ENCODE data around the gene SSBP4.

The SSBP4 gene

GRCh38 chr19:18438331-18439024 is 19.3 kb downstream of the SSBP4 start:
- POLR2A ChIA-PET = interaction anchor here (0.6 to 1.8 kb wide), 3 partner anchors 13 to 494 kb away, joined by 4 to 5 read pairs (median 4); partner anchors contain the start of genes COPE and DDX49
- Histone ChIP-seq H3K4me3 (ENCODE audit: low read depth, low read length) (peak overlapping the region; percentile 8), H3K4me1 (ENCODE audit: control insufficient read depth, insufficient read depth, low read length) (peaks cover 16% of the 10 kb centered on the region), H3K9me3 (ENCODE audit: control insufficient read depth, insufficient read depth, low read depth, low read length) (no peaks in the 10 kb centered on the region), H3K36me3 (ENCODE audit: control insufficient read depth in 2 of 2, insufficient read depth in 1 of 2, low read length in 2 of 2) (peaks cover 5 to 26% of the 10 kb centered on the region in 2 experiments; a peak in 2 of 3 replicates), H3K27ac (ENCODE audit: extremely low read depth, low read depth, low read length) (peak overlapping the region; percentile 94)
- CTCF ChIA-PET = interaction anchor here (1.0 to 3.2 kb wide), 4 partner anchors 12 to 150 kb away, joined by 3 to 25 read pairs (median 12); partner anchors contain the start of gene REX1BD
- TF ChIP-seq GLIS2 (tag by site-specific recombination; IDR thresholded peaks at IDR 0.05) (peak; percentile 97), ZNF24 (tag by site-specific recombination; IDR thresholded peaks at IDR 0.05) (peak; percentile 79), PRDM6 (tag by site-specific recombination; IDR thresholded peaks at IDR 0.05) (peak; percentile 28; the same call in 1 of the 2 replicates), SCRT2 (tag by site-specific recombination; IDR thresholded peaks at IDR 0.05) (no peak), ZNF514 (tag by site-specific recombination; IDR thresholded peaks at IDR 0.05) (no peak), ZNF214 (tag by site-specific recombination; IDR thresholded peaks at IDR 0.05; ENCODE audit: borderline replicate concordance) (no peak), GLI4 (tag by site-specific recombination; IDR thresholded peaks at IDR 0.05) (0 out of 2 replicates have a peak, but pooled peaks have one; percentile 30), ZNF48 (tag by site-specific recombination; IDR thresholded peaks at IDR 0.05) (no peak), ZNF354C (tag by site-specific recombination; IDR thresholded peaks at IDR 0.05; ENCODE audit: borderline replicate concordance, low read depth) (no peak), ZNF341 (tag by site-specific recombination; IDR thresholded peaks at IDR 0.05; ENCODE audit: low read depth) (peak; percentile 98), ZNF121 (tag by site-specific recombination; IDR thresholded peaks at IDR 0.05) (no peak), GFI1B (tag by site-specific recombination; IDR thresholded peaks at IDR 0.05) (no peak), ZNF670 (tag by site-specific recombination; IDR thresholded peaks at IDR 0.05; ENCODE audit: low read depth) (no peak), SP7 (tag by site-specific recombination; IDR thresholded peaks at IDR 0.05) (peak; percentile 94), ZNF223 (tag by site-specific recombination; IDR thresholded peaks at IDR 0.05) (no peak), ZNF571 (tag by site-specific recombination; IDR thresholded peaks at IDR 0.05) (no peak), MEIS1 (CRISPR knock-in tag; IDR thresholded peaks at IDR 0.05; ENCODE audit: borderline replicate concordance) (no peak), ZNF426 (tag by site-specific recombination; IDR thresholded peaks at IDR 0.05) (no peak), ZBTB1 (tag by site-specific recombination; IDR thresholded peaks at IDR 0.05) (no peak), ZNF133 (tag by site-specific recombination; IDR thresholded peaks at IDR 0.05) (no peak), ZNF19 (tag by site-specific recombination; IDR thresholded peaks at IDR 0.05; ENCODE audit: low read depth) (no peak), ZNF112 (tag by site-specific recombination; IDR thresholded peaks at IDR 0.05) (no peak), ATF2 (tag by site-specific recombination; IDR thresholded peaks at IDR 0.05; ENCODE audit: low read depth) (no peak), ZNF311 (tag by site-specific recombination; IDR thresholded peaks at IDR 0.05; ENCODE audit: borderline replicate concordance) (no peak), ELK4 (IDR thresholded peaks at IDR 0.05; ENCODE audit: borderline replicate concordance, low read depth, low read length) (no peak), ZNF623 (tag by site-specific recombination; IDR thresholded peaks at IDR 0.05) (no peak), OSR2 (tag by site-specific recombination; IDR thresholded peaks at IDR 0.05) (peak; percentile 91), ZNF658 (tag by site-specific recombination; IDR thresholded peaks at IDR 0.05) (no peak), PRDM10 (tag by site-specific recombination; IDR thresholded peaks at IDR 0.05) (peak; percentile 91)
